PFSK-1 (cell line): ENCODE measurements around the gene ADGRE1.

Experiments used
- POLR2AphosphoS5 ChIP-seq: IDR thresholded peaks from 2 replicates; pipeline ENCODE4 v1.6.1; 2012; ENCODE audit warnings: low read depth, mild to moderate bottlenecking, control low read depth, low read length, moderate library complexity
- SIN3A ChIP-seq: IDR thresholded peaks from 2 replicates; pipeline ENCODE4 v1.6.1; 2012; ENCODE audit warnings: mild to moderate bottlenecking, low read length, moderate library complexity, borderline replicate concordance; ENCODE audit not compliant: insufficient read depth

DNA sequence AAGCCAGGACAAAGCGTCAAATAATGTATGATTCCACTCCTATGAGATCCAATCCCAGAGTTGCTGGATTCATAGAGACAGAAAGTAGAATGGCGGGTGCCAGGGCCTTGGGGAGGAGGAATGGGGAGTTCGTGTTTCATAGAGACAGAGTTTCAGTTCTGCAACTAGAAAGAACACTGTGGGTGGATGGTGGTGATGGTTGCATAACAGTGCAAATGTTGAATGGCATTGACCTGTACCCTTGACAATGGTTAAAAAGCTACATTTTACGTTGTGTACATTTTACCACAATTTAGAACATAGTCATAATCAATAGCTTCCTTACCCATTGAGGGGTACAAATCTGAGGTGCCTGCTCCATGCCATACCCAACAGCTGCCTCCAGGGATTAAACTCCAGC lies 100.5 kb downstream of the ADGRE1 start:
- TF ChIP-seq POLR2AphosphoS5 (no peak), SIN3A (no peak)
